Measurements from ENCODE around the gene KRTAP20-2. TPM values are rescaled to one million over a fixed set of nuclear protein-coding genes. Genes with fewer than 3 reads are reported as not detected.

The KRTAP20-2 gene
- total and polyA plus RNA-seq, 10 of the 15 experiments (the other 5 are each of a cell fraction or from before 2014, with no cell fraction given), result not detected

DNA sequence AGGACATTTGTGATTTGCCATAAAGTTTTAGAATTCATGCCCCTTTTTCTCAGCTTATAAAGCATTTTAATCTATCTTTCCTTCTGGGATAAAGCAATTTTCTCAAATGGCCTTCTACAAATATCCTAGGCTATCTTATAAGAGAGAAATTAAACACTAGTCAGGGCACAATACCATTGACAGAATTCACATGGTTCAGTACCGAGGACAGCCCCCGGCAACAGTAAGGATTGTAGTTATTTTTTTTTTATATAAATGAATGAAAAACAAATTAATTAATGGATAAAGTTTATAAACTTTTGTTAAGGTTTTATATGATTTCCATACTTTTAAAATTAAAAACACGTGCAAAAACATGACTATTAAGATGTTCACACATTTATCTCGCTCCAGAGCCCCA is 6.9 kb upstream of the KRTAP20-2 start:
- Histone ChIP-seq H3K4me2 (ENCODE audit: control insufficient read depth, insufficient read depth) (no peak overlapping the region), H3K36me3 (ENCODE audit: control insufficient read depth in 2 of 2, insufficient read depth in 2 of 2, low read length in 1 of 2) (no peaks in the 10 kb centered on the region), H3K9ac (ENCODE audit: control insufficient read depth, insufficient read depth, low read length) (no peak overlapping the region), H3K4me3 (no peak overlapping the region), H3K27ac (ENCODE audit: control insufficient read depth, insufficient read depth) (no peak overlapping the region), H3K27me3 (replicated peaks in 1 of 2; ENCODE audit: control insufficient read depth in 2 of 2, insufficient read depth in 2 of 2, low read length in 1 of 2) (no peaks in the 10 kb centered on the region), H4K20me1 (ENCODE audit: control insufficient read depth, insufficient read depth) (no peaks in the 10 kb centered on the region), H3K4me1 (ENCODE audit: control insufficient read depth, insufficient read depth, low read length) (no peaks in the 10 kb centered on the region), H2AFZ (ENCODE audit: control insufficient read depth, low read depth, low read length) (no peak overlapping the region), H3K79me2 (ENCODE audit: control insufficient read depth, insufficient read depth, low read length) (no peaks in the 10 kb centered on the region), H3K9me3 (replicated peaks; ENCODE audit: control insufficient read depth, insufficient read depth, low read length) (no peaks in the 10 kb centered on the region; the same call in 2 of the 3 replicates)
- no peak for TF ChIP-seq BACH1 (IDR thresholded peaks at IDR 0.05; ENCODE audit: borderline replicate concordance)
- no peak for TF ChIP-seq EZH2 (IDR thresholded peaks at IDR 0.05; ENCODE audit: borderline replicate concordance, control insufficient read depth, low read depth, low read length)
- no peak for TF ChIP-seq PML (IDR thresholded peaks at IDR 0.05; ENCODE audit: low read length)
- no peak for TF ChIP-seq CBX5 (IDR thresholded peaks at IDR 0.05; ENCODE audit: low read depth)
- no peak for TF ChIP-seq ASH2L (IDR thresholded peaks at IDR 0.05; ENCODE audit: borderline replicate concordance, low read depth)
- no peak for TF ChIP-seq CHD4 (IDR thresholded peaks at IDR 0.05)
- TF ChIP-seq ATF7 (IDR thresholded peaks at IDR 0.05; ENCODE audit: low read depth), result no peak
- TF ChIP-seq SREBF2 (IDR thresholded peaks at IDR 0.05; ENCODE audit: low read length), result no peak
- CTCF ChIA-PET, result no interaction called here
- SMC1A ChIA-PET (ENCODE audit: uncharacterized antibody, unreplicated experiment), result interaction anchor here (0.6 kb wide), 1 partner anchor 292 kb away, joined by 3 read pairs; no protein-coding TSS in a partner anchor
- intact Hi-C loops (cut with micrococcal nuclease; ENCODE audit: unreplicated experiment) (no loop called here), in situ Hi-C loops (cut with MboI) (no loop called here)
- no peak for DNase-seq (ENCODE audit: low read depth, low spot score)
- 43% methylated on average over 4 of the region's 4 CpGs for WGBS (ENCODE audit: insufficient coverage, insufficient replicate concordance, low lambda C conversion rate, missing lambda C conversion rate)
- no peak for FAIRE-seq
- ATAC-seq, result no peak
- POLR2A ChIA-PET, result no interaction called here
- RAD21 ChIA-PET (ENCODE audit: unreplicated experiment), result no interaction called here
- no TSS peak for BruUV-seq (replicated peaks)

DNA sequence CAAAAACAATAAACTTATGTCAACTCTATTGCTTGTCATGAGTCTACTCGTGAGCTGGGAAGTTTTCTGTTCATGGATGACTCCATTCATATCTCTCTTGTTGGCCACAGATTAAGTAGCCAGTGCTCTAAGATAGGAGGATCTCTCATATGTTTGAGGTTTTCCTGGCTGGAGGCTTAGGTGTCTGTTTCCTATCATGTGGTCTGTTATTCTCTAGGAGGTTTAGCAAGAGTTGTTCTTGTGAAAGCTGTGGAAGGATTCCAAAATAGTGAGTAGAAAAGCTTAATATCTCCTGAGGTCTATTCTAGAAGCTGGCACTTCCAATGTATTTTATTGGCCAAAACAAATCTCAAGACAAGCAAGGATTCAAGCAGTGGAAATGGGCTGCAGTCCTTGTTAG is 5.8 kb upstream of the KRTAP20-2 start:
- RAD21 ChIA-PET (ENCODE audit: unreplicated experiment), result no interaction called here
- POLR2A ChIA-PET, result no interaction called here
- CTCF ChIA-PET, result no interaction called here
- no peak for TF ChIP-seq NR2C1 (IDR thresholded peaks at IDR 0.05)
- no peak for TF ChIP-seq SMC3 (IDR thresholded peaks at IDR 0.05; ENCODE audit: borderline replicate concordance, low read length)
- TF ChIP-seq RFX5 (IDR thresholded peaks at IDR 0.05; ENCODE audit: low read depth, low read length), result no peak
- no peak for TF ChIP-seq NBN (IDR thresholded peaks at IDR 0.05)
- no peak for TF ChIP-seq WRNIP1 (IDR thresholded peaks at IDR 0.05; ENCODE audit: borderline replicate concordance, low read depth, low read length)
- TF ChIP-seq, protein P1, sequence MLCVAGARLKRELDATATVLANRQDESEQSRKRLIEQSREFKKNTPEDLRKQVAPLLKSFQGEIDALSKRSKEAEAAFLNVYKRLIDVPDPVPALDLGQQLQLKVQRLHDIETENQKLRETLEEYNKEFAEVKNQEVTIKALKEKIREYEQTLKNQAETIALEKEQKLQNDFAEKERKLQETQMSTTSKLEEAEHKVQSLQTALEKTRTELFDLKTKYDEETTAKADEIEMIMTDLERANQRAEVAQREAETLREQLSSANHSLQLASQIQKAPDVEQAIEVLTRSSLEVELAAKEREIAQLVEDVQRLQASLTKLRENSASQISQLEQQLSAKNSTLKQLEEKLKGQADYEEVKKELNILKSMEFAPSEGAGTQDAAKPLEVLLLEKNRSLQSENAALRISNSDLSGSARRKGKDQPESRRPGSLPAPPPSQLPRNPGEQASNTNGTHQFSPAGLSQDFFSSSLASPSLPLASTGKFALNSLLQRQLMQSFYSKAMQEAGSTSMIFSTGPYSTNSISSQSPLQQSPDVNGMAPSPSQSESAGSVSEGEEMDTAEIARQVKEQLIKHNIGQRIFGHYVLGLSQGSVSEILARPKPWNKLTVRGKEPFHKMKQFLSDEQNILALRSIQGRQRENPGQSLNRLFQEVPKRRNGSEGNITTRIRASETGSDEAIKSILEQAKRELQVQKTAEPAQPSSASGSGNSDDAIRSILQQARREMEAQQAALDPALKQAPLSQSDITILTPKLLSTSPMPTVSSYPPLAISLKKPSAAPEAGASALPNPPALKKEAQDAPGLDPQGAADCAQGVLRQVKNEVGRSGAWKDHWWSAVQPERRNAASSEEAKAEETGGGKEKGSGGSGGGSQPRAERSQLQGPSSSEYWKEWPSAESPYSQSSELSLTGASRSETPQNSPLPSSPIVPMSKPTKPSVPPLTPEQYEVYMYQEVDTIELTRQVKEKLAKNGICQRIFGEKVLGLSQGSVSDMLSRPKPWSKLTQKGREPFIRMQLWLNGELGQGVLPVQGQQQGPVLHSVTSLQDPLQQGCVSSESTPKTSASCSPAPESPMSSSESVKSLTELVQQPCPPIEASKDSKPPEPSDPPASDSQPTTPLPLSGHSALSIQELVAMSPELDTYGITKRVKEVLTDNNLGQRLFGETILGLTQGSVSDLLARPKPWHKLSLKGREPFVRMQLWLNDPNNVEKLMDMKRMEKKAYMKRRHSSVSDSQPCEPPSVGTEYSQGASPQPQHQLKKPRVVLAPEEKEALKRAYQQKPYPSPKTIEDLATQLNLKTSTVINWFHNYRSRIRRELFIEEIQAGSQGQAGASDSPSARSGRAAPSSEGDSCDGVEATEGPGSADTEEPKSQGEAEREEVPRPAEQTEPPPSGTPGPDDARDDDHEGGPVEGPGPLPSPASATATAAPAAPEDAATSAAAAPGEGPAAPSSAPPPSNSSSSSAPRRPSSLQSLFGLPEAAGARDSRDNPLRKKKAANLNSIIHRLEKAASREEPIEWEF (IDR thresholded peaks at IDR 0.05; ENCODE audit: insufficient replicate concordance, low read depth, low read length), result no peak
- TF ChIP-seq CREM (IDR thresholded peaks at IDR 0.05; ENCODE audit: low read depth), result no peak
- TF ChIP-seq IKZF2 (IDR thresholded peaks at IDR 0.05), result no peak
- TF ChIP-seq IRF4 (IDR thresholded peaks at IDR 0.05; ENCODE audit: low read depth, low read length), result no peak

More for the DNA sequence above, 5.8 kb upstream of the KRTAP20-2 start:
- Histone ChIP-seq H3K27ac (ENCODE audit: control insufficient read depth, insufficient read depth) (no peak overlapping the region), H3K4me2 (ENCODE audit: control insufficient read depth, insufficient read depth) (no peak overlapping the region), H3K4me1 (ENCODE audit: control insufficient read depth, insufficient read depth, low read length) (no peaks in the 10 kb centered on the region), H3K27me3 (replicated peaks in 1 of 2; ENCODE audit: control insufficient read depth in 2 of 2, insufficient read depth in 2 of 2, low read length in 1 of 2) (no peaks in the 10 kb centered on the region), H4K20me1 (ENCODE audit: control insufficient read depth, insufficient read depth) (no peaks in the 10 kb centered on the region), H3K9ac (ENCODE audit: control insufficient read depth, insufficient read depth, low read length) (no peak overlapping the region), H3K9me3 (replicated peaks; ENCODE audit: control insufficient read depth, insufficient read depth, low read length) (no peaks in the 10 kb centered on the region; the same call in 2 of the 3 replicates), H3K79me2 (ENCODE audit: control insufficient read depth, insufficient read depth, low read length) (no peaks in the 10 kb centered on the region), H3K4me3 (no peak overlapping the region), H2AFZ (ENCODE audit: control insufficient read depth, low read depth, low read length) (no peak overlapping the region), H3K36me3 (ENCODE audit: control insufficient read depth in 2 of 2, insufficient read depth in 2 of 2, low read length in 1 of 2) (no peaks in the 10 kb centered on the region)
- no peak for FAIRE-seq
- no TSS peak for BruUV-seq (replicated peaks)
- ATAC-seq, result no peak
- WGBS (ENCODE audit: insufficient coverage, insufficient replicate concordance, low lambda C conversion rate, missing lambda C conversion rate), result 0% methylated on average over 1 of the region's 1 CpG
- intact Hi-C loops (cut with micrococcal nuclease; ENCODE audit: unreplicated experiment) (no loop called here), in situ Hi-C loops (cut with MboI) (no loop called here)
- no peak for DNase-seq (ENCODE audit: low read depth, low spot score)
- SMC1A ChIA-PET (ENCODE audit: uncharacterized antibody, unreplicated experiment), result interaction anchor here (0.6 kb wide), 1 partner anchor 660 kb away, joined by 3 read pairs; no protein-coding TSS in a partner anchor
